Stomach (tissue), 9 donors: Measurements from ENCODE around the gene RBBP8NL. TPM values are rescaled to one million over a fixed set of nuclear protein-coding genes. Genes with fewer than 3 reads are reported as not detected.
"Not testable (repeated sequence)": the region's sequence is repeated elsewhere in the genome, so short reads cannot be mapped to it uniquely, and the experiment has no call there.

ENCODE experiments used
- DNase-seq, 2 donors: peaks; one replicate each; pipeline versions ENCODE4 v3.0.0 to v3.0.0-alpha.2; 2013 to 2019
- H3K27ac ChIP-seq, 5 donors: fragments of 200-600 bp in 4 of 5; sonication (generic) in 4 of 5; one replicate each; pipeline ENCODE4 v1.5.1; 2013 to 2019; ENCODE audit warnings: mild to moderate bottlenecking in 1 of 5, moderate library complexity in 1 of 5
- H3K27me3 ChIP-seq, 3 donors: fragments of 200-600 bp; sonication (generic); one replicate each; pipeline ENCODE4 v1.5.1; 2017 to 2019; ENCODE audit warnings: mixed run types in 1 of 3
- H3K36me3 ChIP-seq, 4 donors: fragments of 200-600 bp; sonication (generic); 1 replicate in 3 of 4; 2 replicates in 1 of 4; pipeline ENCODE4 v1.5.1; 2016 to 2019
- H3K4me1 ChIP-seq, 4 donors: fragments of 200-600 bp; sonication (generic); one replicate each; pipeline ENCODE4 v1.5.1; 2016 to 2019
- H3K4me3 ChIP-seq, 4 donors: fragments of 200-600 bp; sonication (generic) in 3 of 4; one replicate each; pipeline ENCODE4 v1.5.1; 2016 to 2019; ENCODE audit warnings: mild to moderate bottlenecking in 1 of 4
- H3K9me3 ChIP-seq, 4 donors: fragments of 200-600 bp; sonication (generic); one replicate each; pipeline ENCODE4 v1.5.1; 2016 to 2019
- CTCF ChIP-seq, 7 experiments: fragments of 450-650 bp in 4 of 7; fragments of 200-600 bp in 3 of 7; sonication (generic) in 3 of 7; IDR thresholded peaks; one replicate each; pipeline ENCODE4 v1.5.1; 2016 to 2019; ENCODE audit warnings: antibody characterized with exemption in 7 of 7, control low read depth in 2 of 7, mild to moderate bottlenecking in 1 of 7
- EP300 ChIP-seq: sonication (generic); formaldehyde crosslinking; IDR thresholded peaks from one replicate; pipeline ENCODE4 v1.6.1; 2017; ENCODE audit warnings: antibody characterized with exemption
- POLR2A ChIP-seq, 4 donors: fragments of 450-650 bp; IDR thresholded peaks; one replicate each; pipeline ENCODE4 v1.6.1; 2016; ENCODE audit warnings: antibody characterized with exemption in 4 of 4, control low read depth in 2 of 4, mild to moderate bottlenecking in 1 of 4, moderate library complexity in 1 of 4
- POLR2AphosphoS5 ChIP-seq, 3 donors: sonication (generic); formaldehyde crosslinking; IDR thresholded peaks; one replicate each; pipeline ENCODE4 v1.6.1; 2016; ENCODE audit warnings: antibody characterized with exemption in 3 of 3
- WGBS, 5 donors: extraction: QIAGEN DNeasy Blood & Tissue Kit in 3 of 5; methylation state at CpG; one replicate each; pipeline versions ENCODE4 v1.1.5 to v1.1.7; 2013 to 2018; 5-methylcytosine and 5-hydroxymethylcytosine counted together
- intact Hi-C: fragments of 100-400 bp; cut with DNase I; formaldehyde crosslinking; loops from one replicate; pipeline ENCODE4 v1.15.1; 2023; ENCODE audit warnings: low total_unique reads
- polyA plus RNA-seq, 3 donors: library from polyadenylated mRNA; stranded (reverse); fragments of 200-250 nt; gene quantifications; one replicate each; pipeline ENCODE4 v1.2.3, GENCODE V29; 2013
- total RNA-seq, 5 donors: library from RNA; depleted of rRNA; stranded (reverse); fragments of >200 nt; gene quantifications; one replicate each; pipeline versions ENCODE4 v1.1.0 to v1.2.3, GENCODE V29; 2014 to 2016
- donor health status: healthy with polysubstance abuse.
- donor health status: Bipolar disorder and iron deficiency.
- donor health status: healthy.

The RBBP8NL gene
- total and polyA plus RNA-seq, 8 donors = 0.45 to 8.0 (median 2.2) TPM; not detected in 2

DNA sequence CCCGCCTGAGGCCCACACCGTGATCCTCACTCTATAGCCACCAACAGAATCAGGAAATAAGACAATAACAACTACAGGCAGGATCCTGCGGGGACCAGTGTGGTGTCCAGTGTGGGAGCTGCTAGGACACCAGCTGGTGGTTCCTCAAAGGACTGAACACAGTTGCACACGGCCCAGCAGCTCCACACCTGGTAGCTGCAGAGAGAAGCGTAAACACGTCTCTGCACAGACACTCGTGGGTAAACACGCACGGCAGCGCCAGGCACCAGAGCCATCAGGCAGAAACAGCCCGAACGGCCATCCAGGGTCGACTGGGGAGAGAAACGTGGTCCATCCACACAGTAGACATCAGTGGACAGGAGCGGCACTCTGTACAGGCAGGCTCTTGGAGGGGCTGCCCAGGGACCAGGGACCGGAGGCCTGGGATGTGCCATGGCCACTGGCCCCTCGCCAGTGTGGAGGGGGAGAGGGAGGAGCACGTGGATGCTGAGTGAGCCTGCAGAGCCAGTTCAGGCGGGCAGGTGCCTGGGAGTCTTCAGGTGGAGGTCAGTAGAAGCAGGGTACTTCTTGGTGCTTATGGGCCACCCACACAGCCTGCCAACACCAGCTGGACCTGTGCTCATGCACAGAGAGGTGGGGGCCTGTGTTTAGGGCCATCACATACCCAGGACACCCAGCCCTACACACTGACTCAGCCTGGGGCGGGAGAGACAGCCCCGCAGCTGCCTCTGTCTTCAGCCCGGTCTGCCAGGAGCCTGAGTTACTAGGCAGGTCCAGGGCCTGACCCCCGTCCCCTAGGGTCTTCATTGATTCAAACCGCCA is 52.8 kb downstream of the RBBP8NL start:
- Histone ChIP-seq H3K27me3 (peaks cover 0 to 17% (median 0%) of the 10 kb centered on the region in 3 donors), H3K4me3 (no peak overlapping the region), H3K4me1 (peaks cover 54 to 82% (median 74%) of the 10 kb centered on the region in 4 donors), H3K27ac (peak overlapping the region in 4 of 5 donors; percentile 66 to 81 (median 73)), H3K36me3 (no peaks in the 10 kb centered on the region), H3K9me3 (no peaks in the 10 kb centered on the region)
- WGBS, 5 donors = 35 to 47% (median 37%) methylated on average over 19 to 24 of the region's 24 CpGs
- intact Hi-C loops = no loop called here
- DNase-seq = peak in 1 of 2 donors; percentile 57
- TF ChIP-seq POLR2A (IDR thresholded peaks at IDR 0.05) (no peak), POLR2AphosphoS5 (IDR thresholded peaks at IDR 0.05) (no peak), EP300 (no peak), CTCF (IDR thresholded peaks at IDR 0.05) (no peak)

DNA sequence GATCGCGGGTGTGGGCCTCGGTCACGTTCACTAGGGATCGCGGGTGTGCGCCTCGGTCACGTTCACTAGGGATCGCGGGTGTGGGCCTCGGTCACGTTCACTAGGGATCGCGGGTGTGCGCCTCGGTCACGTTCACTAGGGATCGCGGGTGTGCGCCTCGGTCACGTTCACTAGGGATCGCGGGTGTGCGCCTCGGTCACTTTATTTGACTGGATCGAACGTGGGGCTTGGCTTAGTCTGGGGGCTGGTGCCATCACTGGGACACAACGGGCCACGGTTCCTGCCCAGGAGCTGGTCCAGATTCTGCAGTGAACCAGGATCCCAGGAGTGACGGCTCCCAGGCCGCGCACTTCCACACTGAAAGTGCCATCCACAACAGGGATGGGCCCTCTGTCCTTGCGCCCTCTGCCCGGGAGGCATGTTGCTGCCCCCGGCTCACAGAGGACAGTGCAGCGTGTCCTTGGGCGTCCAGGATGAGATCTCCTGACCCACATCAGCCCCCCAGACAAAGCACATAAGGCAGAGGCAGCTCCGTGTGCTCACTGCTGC is 53.6 kb downstream of the RBBP8NL start:
- H3K36me3 ChIP-seq, intact Hi-C loops, H3K9me3 ChIP-seq, H3K4me3 ChIP-seq, DNase-seq: not testable (repeated sequence)
- H3K27me3 ChIP-seq = peaks cover 0 to 25% (median under 1%) of the 10 kb centered on the region in 3 donors
- peaks cover 62 to 89% (median 81%) of the 10 kb centered on the region in 4 donors for H3K4me1 ChIP-seq
- H3K27ac ChIP-seq = peak overlapping the region in 4 of 5 donors; percentile 6 to 81 (median 73)
- WGBS, 5 donors = 83 to 93% (median 88%) methylated on average over 15 to 27 of the region's 40 CpGs; no CpG with 5 or more reads in 1 of the 5 donors

GRCh38 chr20:62372042-62372993 is 55.0 kb downstream of the RBBP8NL start:
- Histone ChIP-seq H3K9me3 (no peaks in the 10 kb centered on the region), H3K4me1 (peaks cover 64 to 89% (median 81%) of the 10 kb centered on the region in 4 donors), H3K27me3 (peaks cover 0 to 39% (median 12%) of the 10 kb centered on the region in 3 donors), H3K4me3 (no peak overlapping the region), H3K27ac (peak overlapping the region in 4 of 5 donors; percentile 14 to 92 (median 86)), H3K36me3 (no peaks in the 10 kb centered on the region)
- peak in 1 of 2 donors; percentile 41 for DNase-seq
- 71 to 88% (median 85%) methylated on average over 23 to 29 of the region's 29 CpGs for WGBS, 5 donors
- TF ChIP-seq POLR2A (IDR thresholded peaks at IDR 0.05) (no peak), POLR2AphosphoS5 (IDR thresholded peaks at IDR 0.05) (no peak), CTCF (IDR thresholded peaks at IDR 0.05) (no peak), EP300 (no peak)
- intact Hi-C loops = no loop called here

DNA sequence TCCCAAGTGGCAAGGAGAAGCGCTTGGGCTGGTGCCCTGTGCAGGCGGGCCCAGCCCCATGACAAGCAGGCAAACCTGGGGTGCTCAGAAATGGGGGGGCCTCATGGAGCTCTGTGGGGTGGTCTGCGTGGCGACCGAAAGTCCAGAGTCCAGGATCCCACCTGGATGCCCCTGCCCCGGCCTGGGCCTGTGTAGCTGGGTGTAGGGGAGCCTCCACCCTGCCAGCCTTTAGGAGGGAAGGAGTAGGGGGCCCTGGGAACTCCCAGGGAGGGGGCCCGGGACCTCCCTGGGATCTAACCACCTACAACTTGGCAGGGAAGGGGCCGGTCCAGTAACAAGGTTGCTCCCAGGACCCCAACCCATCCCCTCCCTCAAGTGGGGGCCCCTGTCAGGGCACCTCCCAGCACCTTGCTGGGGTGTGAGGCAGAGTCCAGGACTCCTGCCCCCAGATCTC is 55.7 kb downstream of the RBBP8NL start:
- 80 to 98% (median 94%) methylated on average over 6 to 8 of the region's 8 CpGs for WGBS, 5 donors

More for the DNA sequence above, 55.7 kb downstream of the RBBP8NL start:
- peak overlapping the region in 4 of 5 donors; percentile 14 to 92 (median 86) for H3K27ac ChIP-seq
- H3K4me1 ChIP-seq = peaks cover 63 to 86% (median 77%) of the 10 kb centered on the region in 4 donors
- H3K9me3 ChIP-seq = no peaks in the 10 kb centered on the region
- H3K27me3 ChIP-seq = peaks cover 0 to 46% (median 15%) of the 10 kb centered on the region in 3 donors
- intact Hi-C loops = no loop called here
- TF ChIP-seq CTCF (IDR thresholded peaks at IDR 0.05) (no peak), EP300 (no peak)
- DNase-seq = no peak
- H3K36me3 ChIP-seq = no peaks in the 10 kb centered on the region
- H3K4me3 ChIP-seq = no peak overlapping the region
